ENCODE data around the gene NCKIPSD.

The NCKIPSD gene

GRCh38 chr3:48655606-48656005, 30.1 kb downstream of the NCKIPSD start:
- no peak overlapping the region for H3K4me3 ChIP-seq (ENCODE audit: low read depth, low read length)
- no peak for TF ChIP-seq CTCF (IDR thresholded peaks at IDR 0.05; ENCODE audit: low read depth, low read length, missing control alignments)
- no peak for DNase-seq (ENCODE audit: low read depth)

GRCh38 chr3:48655063-48655462, 30.7 kb downstream of the NCKIPSD start:
- no peak for DNase-seq (ENCODE audit: low read depth)

GRCh38 chr3:48652923-48653715, 32.6 kb downstream of the NCKIPSD start:
- DNase-seq (ENCODE audit: low read depth) = no peak
- H3K4me3 ChIP-seq (ENCODE audit: low read depth, low read length) = no peak overlapping the region
- no peak for TF ChIP-seq CTCF (IDR thresholded peaks at IDR 0.05; ENCODE audit: low read depth, low read length, missing control alignments)

More at GRCh38 chr3:48655063-48655462, 30.7 kb downstream of the NCKIPSD start:
- no peak for TF ChIP-seq CTCF (IDR thresholded peaks at IDR 0.05; ENCODE audit: low read depth, low read length, missing control alignments)
- no peak overlapping the region for H3K4me3 ChIP-seq (ENCODE audit: low read depth, low read length)

- no peak for DNase-seq (ENCODE audit: low read depth)
- no peak overlapping the region for H3K4me3 ChIP-seq (ENCODE audit: low read depth, low read length)
- TF ChIP-seq CTCF (IDR thresholded peaks at IDR 0.05; ENCODE audit: low read depth, low read length, missing control alignments) = no peak
Measured at GRCh38 chr3:48651771-48652170, 33.9 kb downstream of the NCKIPSD start.

GRCh38 chr3:48650723-48651122, 35.0 kb downstream of the NCKIPSD start:
- no peak overlapping the region for H3K4me3 ChIP-seq (ENCODE audit: low read depth, low read length)
- no peak for TF ChIP-seq CTCF (IDR thresholded peaks at IDR 0.05; ENCODE audit: low read depth, low read length, missing control alignments)
- no peak for DNase-seq (ENCODE audit: low read depth)

GRCh38 chr3:48648188-48648850, 37.4 kb downstream of the NCKIPSD start:
- no peak for DNase-seq (ENCODE audit: low read depth)
- TF ChIP-seq CTCF (IDR thresholded peaks at IDR 0.05; ENCODE audit: low read depth, low read length, missing control alignments) = no peak
- no peak overlapping the region for H3K4me3 ChIP-seq (ENCODE audit: low read depth, low read length)

All from GM12864 (cell line).